Hematopoietic multipotent progenitor cell (in vitro differentiated cells): ENCODE results near the gene VAC14. TPM values are rescaled to one million over a fixed set of nuclear protein-coding genes. Genes with fewer than 3 reads are reported as not detected.
A peak's percentile ranks its signal among the peaks of the same experiment; 100 is the strongest.
"Not testable (repeated sequence)": the region's sequence is repeated elsewhere in the genome, so short reads cannot be mapped to it uniquely, and the experiment has no call there.

Experiments used
- DNase-seq, 3 donors: peaks; one replicate each; pipeline ENCODE4 v3.0.0-alpha.2; 2011 to 2015; ENCODE audit warnings: low read depth in 2 of 3, low spot score in 2 of 3
- total RNA-seq: library from RNA; depleted of rRNA; stranded (reverse); fragments of >200 nt; gene quantifications from one replicate; pipeline ENCODE4 v1.2.3, GENCODE V29; 2012

Gene VAC14
- total RNA-seq, 1 donor, result 52.0 TPM

DNA sequence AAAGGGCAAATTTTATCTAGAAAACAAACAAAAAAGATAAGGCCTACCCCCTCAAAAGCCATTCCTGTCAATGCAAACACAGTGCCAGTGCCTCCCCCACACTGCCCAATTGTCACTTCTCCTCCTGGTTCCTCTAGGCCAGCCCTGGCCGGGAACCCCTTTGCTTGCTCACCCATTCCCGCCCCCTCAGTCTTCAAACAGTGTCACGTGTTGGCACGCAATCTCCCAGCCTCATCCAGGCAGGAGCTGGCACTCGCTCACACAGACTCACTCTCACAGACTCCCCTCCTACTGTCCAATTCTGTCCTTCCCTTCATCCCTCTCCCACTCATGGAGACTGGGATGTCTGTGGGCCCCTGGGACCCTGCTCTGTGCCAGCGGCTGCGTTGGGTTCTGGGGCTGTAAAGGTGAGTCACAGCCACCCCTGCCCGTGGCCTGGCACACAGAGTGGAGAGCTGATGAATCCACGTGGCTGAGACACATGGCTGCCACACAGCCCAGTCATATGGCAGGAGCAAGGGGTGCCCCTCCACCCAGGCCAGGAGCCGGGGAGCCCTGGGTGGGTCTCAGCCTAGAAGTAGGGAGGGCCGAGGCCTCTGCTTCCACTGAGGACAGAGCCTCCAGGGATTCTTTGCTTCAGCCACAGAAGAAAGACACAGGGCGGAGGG lies 54.8 kb downstream of the VAC14 start:
- DNase-seq, result no peak

DNA sequence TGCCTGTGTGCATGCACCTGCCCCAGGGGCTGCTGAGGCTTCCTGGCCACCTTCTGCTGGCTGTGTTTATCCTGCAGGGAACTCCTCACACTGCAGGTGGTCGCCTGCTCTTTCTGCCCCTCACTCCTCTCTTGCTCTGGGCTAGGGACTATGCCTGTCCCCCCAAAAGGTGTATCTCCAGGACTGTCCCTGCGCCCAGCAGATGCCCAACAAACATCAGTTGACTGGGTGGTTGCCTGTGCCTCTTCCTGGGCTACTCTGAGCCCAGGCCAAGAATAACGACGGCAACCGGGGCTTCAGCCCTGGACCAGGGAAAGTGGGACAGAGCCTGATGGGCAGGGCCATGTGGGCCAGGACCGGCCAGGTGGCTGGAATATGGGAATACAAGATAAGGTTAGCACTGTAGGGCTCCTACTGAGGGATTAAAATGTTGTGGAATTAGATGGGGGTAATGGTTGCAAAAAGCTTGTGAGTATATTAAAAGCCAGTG lies 55.4 kb downstream of the VAC14 start:
- DNase-seq, result no peak

GRCh38 chr16:70744366-70744765 lies 56.6 kb downstream of the VAC14 start:
- no peak for DNase-seq

- no peak for DNase-seq
Measured at GRCh38 chr16:70743791-70744190, 57.2 kb downstream of the VAC14 start.

DNA sequence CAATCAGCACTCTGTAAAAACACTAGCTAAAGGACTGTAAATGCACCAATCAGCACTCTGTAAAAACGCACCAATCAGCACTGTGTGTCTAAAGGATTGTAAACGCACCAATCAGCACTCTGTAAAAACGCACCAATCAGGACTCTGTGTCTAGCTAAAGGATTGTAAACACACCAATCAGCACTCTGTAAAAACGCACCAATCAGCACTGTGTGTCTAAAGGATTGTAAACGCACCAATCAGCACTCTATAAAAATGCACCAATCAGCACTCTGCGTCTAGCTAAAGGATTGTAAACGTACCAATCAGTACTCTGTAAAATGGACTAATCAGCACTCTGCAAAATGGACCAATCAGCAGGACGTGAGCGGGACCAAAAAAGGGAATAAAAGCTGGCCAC lies 58.0 kb downstream of the VAC14 start:
- DNase-seq, result not testable (repeated sequence)

DNA sequence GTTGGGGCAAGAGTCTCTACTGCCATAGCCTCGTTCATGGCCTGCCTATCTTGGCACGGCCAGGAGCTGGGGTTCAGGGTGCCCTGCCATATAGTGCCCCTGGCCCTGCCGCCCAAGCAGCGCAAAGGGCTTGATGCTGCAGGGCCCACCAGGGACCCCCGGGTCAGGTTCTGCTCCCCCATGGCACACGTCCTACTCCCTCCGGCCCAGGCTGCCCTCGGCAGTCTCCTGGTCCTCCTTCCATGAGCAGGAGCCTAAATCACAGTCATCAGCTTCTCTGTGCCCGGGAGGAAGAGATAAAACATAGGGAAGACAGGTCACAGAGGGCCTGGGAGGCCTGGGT lies 59.2 kb downstream of the VAC14 start:
- DNase-seq, result no peak

- DNase-seq, result peak in 2 of 3 donors; percentile 56 to 60
Measured at GRCh38 chr16:70740914-70741782, 59.8 kb downstream of the VAC14 start.

DNA sequence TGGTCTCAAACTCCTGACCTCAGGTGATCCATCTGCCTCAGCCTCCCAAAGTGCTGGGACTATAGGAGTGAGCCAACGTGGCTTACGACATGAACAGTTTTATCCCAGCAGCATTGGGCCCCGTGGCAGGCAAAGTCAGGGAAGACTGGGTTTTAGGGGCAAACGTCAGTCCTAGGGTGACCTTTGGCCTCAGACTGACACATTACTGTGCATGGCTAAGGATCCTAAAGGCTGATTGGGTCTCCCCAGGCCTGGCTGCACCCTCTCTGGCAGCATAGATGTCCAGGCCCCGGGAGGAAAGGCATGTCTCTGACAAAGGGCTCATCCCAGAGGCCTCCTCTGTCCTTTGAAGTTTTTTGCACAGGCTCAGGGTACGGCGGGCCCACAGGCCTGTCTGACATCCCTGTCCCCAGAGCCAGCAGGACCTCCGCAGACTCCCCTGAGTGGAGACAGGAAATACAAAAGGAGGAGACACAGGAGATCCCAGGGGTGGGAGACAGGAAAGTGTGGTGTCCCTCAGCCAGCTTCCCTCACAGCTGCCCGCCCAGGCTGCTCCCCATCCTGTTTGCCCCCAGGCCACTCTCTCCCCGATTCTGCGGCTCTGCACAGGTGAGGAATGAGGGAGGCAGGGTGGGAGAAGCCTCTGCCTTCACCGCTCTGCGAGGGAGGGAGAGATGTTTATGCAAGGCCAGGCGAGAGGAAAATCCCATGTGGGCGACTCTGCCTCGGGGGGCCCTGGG lies 60.6 kb downstream of the VAC14 start:
- DNase-seq, result no peak

- DNase-seq, result no peak
Measured at GRCh38 chr16:70739389-70739788, 61.6 kb downstream of the VAC14 start.

GRCh38 chr16:70738083-70738977 lies 62.6 kb downstream of the VAC14 start:
- peak in 2 of 3 donors; percentile 65 to 72 for DNase-seq

- peak; percentile 14 to 94 (median 82) for DNase-seq
Measured at GRCh38 chr16:70737377-70738082, 63.4 kb downstream of the VAC14 start.

GRCh38 chr16:70736465-70737376 lies 64.2 kb downstream of the VAC14 start:
- no peak for DNase-seq

DNA sequence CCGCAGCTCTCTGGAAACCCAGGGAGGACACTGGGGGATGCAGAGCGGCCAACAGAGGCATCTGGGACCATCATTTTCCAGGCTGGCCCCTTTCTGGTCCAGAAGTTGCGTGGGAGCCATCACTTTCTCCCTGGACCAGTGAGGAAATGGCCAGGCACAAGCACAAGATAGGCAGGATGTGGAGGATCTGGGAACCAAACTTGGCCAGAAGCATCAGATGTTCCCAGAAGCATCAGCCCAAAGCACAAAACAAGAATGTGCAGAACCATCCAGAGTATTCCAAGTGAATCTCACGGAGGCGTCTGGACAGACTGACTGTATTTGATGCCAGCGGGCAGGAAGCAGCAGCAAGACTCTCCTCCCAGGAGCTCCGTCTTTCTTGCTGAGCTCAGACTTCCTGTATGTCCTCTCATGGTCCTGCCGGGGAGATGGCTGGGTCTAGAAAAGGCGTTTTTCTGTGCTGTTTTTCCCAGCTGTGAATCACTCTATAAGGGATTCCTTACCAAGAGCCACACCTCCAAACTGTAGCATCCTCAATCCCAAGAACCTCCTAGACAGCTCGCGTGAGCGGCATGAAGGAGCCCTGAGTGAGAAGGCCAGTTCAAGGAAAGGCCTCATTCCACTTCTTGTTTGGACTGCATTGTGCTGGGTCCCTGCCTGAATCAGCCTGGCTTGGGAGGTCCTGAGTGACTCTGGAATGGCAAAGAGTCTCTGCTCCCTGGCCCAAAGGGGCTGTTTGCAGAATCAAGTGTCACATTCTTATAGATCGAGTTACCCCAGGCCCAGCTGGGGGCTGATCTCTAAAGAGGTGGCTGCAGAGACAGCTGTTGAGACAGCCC lies 65.6 kb downstream of the VAC14 start:
- DNase-seq, result no peak

- no peak for DNase-seq
Measured at GRCh38 chr16:70734522-70735095, 66.3 kb downstream of the VAC14 start.

GRCh38 chr16:70730944-70731343 lies 70.0 kb downstream of the VAC14 start:
- DNase-seq, result no peak

GRCh38 chr16:70730031-70730430 lies 70.9 kb downstream of the VAC14 start:
- no peak for DNase-seq

GRCh38 chr16:70729292-70729691 lies 71.7 kb downstream of the VAC14 start:
- DNase-seq, result no peak
